ENCODE results near the gene DCK. TPM values are rescaled to one million over a fixed set of nuclear protein-coding genes. Genes with fewer than 3 reads are reported as not detected.

Gene DCK
- polyA plus RNA-seq, 3 donors = 13.3 to 56.6 (median 47.3) TPM

DNA sequence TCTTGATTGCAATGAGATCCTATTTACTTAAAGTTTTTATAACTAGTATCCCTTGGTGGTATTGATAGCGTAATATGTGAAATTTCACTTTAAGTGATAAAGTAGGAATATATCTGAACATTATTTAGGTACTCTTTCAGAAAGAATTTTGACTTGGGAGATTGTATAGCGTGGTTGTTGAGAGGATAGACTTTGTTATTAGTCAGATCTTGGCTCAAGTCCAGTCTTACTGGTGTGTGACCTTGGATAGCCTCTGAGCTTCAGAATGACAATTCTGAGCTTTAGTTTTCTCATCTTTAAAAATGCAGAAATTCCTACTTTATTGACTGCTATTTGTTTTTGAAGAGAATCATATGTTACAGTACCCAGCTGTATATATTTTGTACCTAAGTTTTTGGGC, 32.6 kb downstream of the DCK start:
- H3K36me3 ChIP-seq (replicated peaks in 1 of 2; ENCODE audit: control insufficient read depth in 1 of 2, insufficient read depth in 2 of 2, low read length in 2 of 2) = peaks cover 53 to 88% of the 10 kb centered on the region in 2 donors
- TF ChIP-seq, protein P1, sequence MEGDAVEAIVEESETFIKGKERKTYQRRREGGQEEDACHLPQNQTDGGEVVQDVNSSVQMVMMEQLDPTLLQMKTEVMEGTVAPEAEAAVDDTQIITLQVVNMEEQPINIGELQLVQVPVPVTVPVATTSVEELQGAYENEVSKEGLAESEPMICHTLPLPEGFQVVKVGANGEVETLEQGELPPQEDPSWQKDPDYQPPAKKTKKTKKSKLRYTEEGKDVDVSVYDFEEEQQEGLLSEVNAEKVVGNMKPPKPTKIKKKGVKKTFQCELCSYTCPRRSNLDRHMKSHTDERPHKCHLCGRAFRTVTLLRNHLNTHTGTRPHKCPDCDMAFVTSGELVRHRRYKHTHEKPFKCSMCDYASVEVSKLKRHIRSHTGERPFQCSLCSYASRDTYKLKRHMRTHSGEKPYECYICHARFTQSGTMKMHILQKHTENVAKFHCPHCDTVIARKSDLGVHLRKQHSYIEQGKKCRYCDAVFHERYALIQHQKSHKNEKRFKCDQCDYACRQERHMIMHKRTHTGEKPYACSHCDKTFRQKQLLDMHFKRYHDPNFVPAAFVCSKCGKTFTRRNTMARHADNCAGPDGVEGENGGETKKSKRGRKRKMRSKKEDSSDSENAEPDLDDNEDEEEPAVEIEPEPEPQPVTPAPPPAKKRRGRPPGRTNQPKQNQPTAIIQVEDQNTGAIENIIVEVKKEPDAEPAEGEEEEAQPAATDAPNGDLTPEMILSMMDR (IDR thresholded peaks at IDR 0.05) = no peak
- H3K4me3 ChIP-seq (replicated peaks in 1 of 3; ENCODE audit: low read depth in 2 of 3, low read length in 3 of 3) = no peak overlapping the region
- no peaks in the 10 kb centered on the region for H3K9me3 Mint-ChIP-seq
- no peaks in the 10 kb centered on the region for H3K27me3 ChIP-seq (ENCODE audit: control insufficient read depth in 2 of 2, insufficient read depth in 2 of 2, low read length in 2 of 2)
- peaks cover 2% of the 10 kb centered on the region for H3K4me1 Mint-ChIP-seq
- H3K9me3 ChIP-seq (replicated peaks in 1 of 2; ENCODE audit: control insufficient read depth in 1 of 2, insufficient read depth in 1 of 2, low read length in 2 of 2) = no peaks in the 10 kb centered on the region
- peaks cover 45 to 69% of the 10 kb centered on the region in 2 donors for H3K36me3 Mint-ChIP-seq
- H3K9ac ChIP-seq (ENCODE audit: insufficient read depth, low read length, poor library complexity, severe bottlenecking) = no peak overlapping the region
- H3K79me2 ChIP-seq (ENCODE audit: insufficient read depth, low read length) = peaks cover 36% of the 10 kb centered on the region
- DNase-seq = no peak
- no peak overlapping the region for H3K27ac ChIP-seq (ENCODE audit: low read depth in 1 of 2, low read length in 2 of 2)
- peaks cover 11% of the 10 kb centered on the region for H4K20me1 ChIP-seq (ENCODE audit: insufficient read depth, low read length)
- intact Hi-C loops (cut with micrococcal nuclease) = no loop called here
- H3K27ac Mint-ChIP-seq = no peak overlapping the region
- no CpG with 5 or more reads among the region's 2 CpGs for WGBS (ENCODE audit: insufficient coverage)
- H3K4me1 ChIP-seq (ENCODE audit: control insufficient read depth in 1 of 2, insufficient read depth in 2 of 2, low read length in 2 of 2) = no peaks in the 10 kb centered on the region
- no peak overlapping the region for H2AFZ ChIP-seq (ENCODE audit: insufficient read depth, low read depth, low read length, poor library complexity, severe bottlenecking)
- H3K4me2 ChIP-seq (replicated peaks; ENCODE audit: extremely low read depth, low read length, poor library complexity, severe bottlenecking) = no peak overlapping the region
- H3K4me3 Mint-ChIP-seq = no peak overlapping the region
- H3K27me3 Mint-ChIP-seq (ENCODE audit: low read depth in 3 of 3) = no peaks in the 10 kb centered on the region

DNA sequence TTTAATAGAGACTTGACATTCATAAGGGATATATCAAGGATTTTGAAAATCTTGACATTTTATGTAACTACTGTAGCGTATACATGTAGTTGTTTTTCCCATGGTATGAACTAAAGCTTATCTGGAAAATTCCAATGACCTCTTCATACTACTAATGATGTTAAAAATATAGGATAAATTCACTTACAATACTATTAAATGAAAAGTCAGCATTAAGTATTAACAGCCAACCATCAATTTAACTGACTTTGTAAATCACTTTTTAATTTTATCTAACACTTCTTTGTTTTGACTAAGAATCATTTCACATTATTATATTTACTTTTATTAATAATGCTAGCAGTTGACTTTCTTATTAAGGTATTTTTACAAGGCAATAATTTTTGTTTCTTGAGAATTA, 34.2 kb downstream of the DCK start:
- H3K4me2 ChIP-seq (replicated peaks; ENCODE audit: extremely low read depth, low read length, poor library complexity, severe bottlenecking) = no peak overlapping the region
- intact Hi-C loops (cut with micrococcal nuclease) = no loop called here
- Mint-ChIP-seq H3K4me1 (peaks cover 2% of the 10 kb centered on the region), H3K4me3 (no peak overlapping the region), H3K27ac (no peak overlapping the region), H3K27me3 (ENCODE audit: low read depth in 3 of 3) (no peaks in the 10 kb centered on the region), H3K36me3 (peaks cover 38 to 59% of the 10 kb centered on the region in 2 donors), H3K9me3 (no peaks in the 10 kb centered on the region)
- TF ChIP-seq, protein P1 (IDR thresholded peaks at IDR 0.05) = no peak
- H3K4me1 ChIP-seq (ENCODE audit: control insufficient read depth in 1 of 2, insufficient read depth in 2 of 2, low read length in 2 of 2) = no peaks in the 10 kb centered on the region
- H4K20me1 ChIP-seq (ENCODE audit: insufficient read depth, low read length) = peaks cover under 1% of the 10 kb centered on the region
- H3K27me3 ChIP-seq (ENCODE audit: control insufficient read depth in 2 of 2, insufficient read depth in 2 of 2, low read length in 2 of 2) = no peaks in the 10 kb centered on the region
- no peak overlapping the region for H2AFZ ChIP-seq (ENCODE audit: insufficient read depth, low read depth, low read length, poor library complexity, severe bottlenecking)
- no peaks in the 10 kb centered on the region for H3K9me3 ChIP-seq (replicated peaks in 1 of 2; ENCODE audit: control insufficient read depth in 1 of 2, insufficient read depth in 1 of 2, low read length in 2 of 2)
- WGBS (ENCODE audit: insufficient coverage) = no CpG with 5 or more reads among the region's 1 CpG
- no peak overlapping the region for H3K27ac ChIP-seq (ENCODE audit: low read depth in 1 of 2, low read length in 2 of 2)
- H3K4me3 ChIP-seq (replicated peaks in 1 of 3; ENCODE audit: low read depth in 2 of 3, low read length in 3 of 3) = no peak overlapping the region
- H3K9ac ChIP-seq (ENCODE audit: insufficient read depth, low read length, poor library complexity, severe bottlenecking) = no peak overlapping the region
- no peak for DNase-seq
- H3K36me3 ChIP-seq (replicated peaks in 1 of 2; ENCODE audit: control insufficient read depth in 1 of 2, insufficient read depth in 2 of 2, low read length in 2 of 2) = peaks cover 67 to 94% of the 10 kb centered on the region in 2 donors
- peaks cover 21% of the 10 kb centered on the region for H3K79me2 ChIP-seq (ENCODE audit: insufficient read depth, low read length)
